SK-N-SH treated with all-trans-retinoic acid at 6 μM for 48 hours (cell line): Measurements from ENCODE around the gene EPM2A.

Experiments used
- ARNTL ChIP-seq: fragments of 450-650 bp; formaldehyde crosslinking; IDR thresholded peaks from 2 replicates; pipeline ENCODE4 v1.5.0; 2020; ENCODE audit warnings: low read depth, mild to moderate bottlenecking, moderate library complexity, borderline replicate concordance
- BACH2 ChIP-seq: fragments of 250-450 bp; sonication (Bioruptor Pico); IDR thresholded peaks from 2 replicates; pipeline ENCODE4 v1.9.0; 2021; ENCODE audit warnings: mild to moderate bottlenecking, borderline replicate concordance
- GLIS3 ChIP-seq: fragments of 250-450 bp; sonication (Bioruptor Pico); IDR thresholded peaks from 2 replicates; pipeline ENCODE4 v1.5.0; 2020; ENCODE audit warnings: mild to moderate bottlenecking, moderate library complexity
- ISL1 ChIP-seq: fragments of 250-450 bp; sonication (Bioruptor Pico); IDR thresholded peaks from 2 replicates; pipeline ENCODE4 v2.1.2; 2022; ENCODE audit warnings: mild to moderate bottlenecking, moderate library complexity
- POU6F1 ChIP-seq: fragments of 250-450 bp; sonication (Bioruptor Pico); IDR thresholded peaks from 2 replicates; pipeline ENCODE4 v1.8.0; 2021; ENCODE audit warnings: low read depth, mild to moderate bottlenecking, moderate library complexity, borderline replicate concordance
- RARB ChIP-seq: fragments of 250-450 bp; sonication (Bioruptor Pico); IDR thresholded peaks from 2 replicates; pipeline ENCODE4 v1.8.0; 2021; ENCODE audit warnings: mild to moderate bottlenecking, moderate library complexity
- TCF4 ChIP-seq: fragments of 250-450 bp; sonication (Bioruptor Pico); IDR thresholded peaks from 2 replicates; pipeline ENCODE4 v1.8.0; 2021; ENCODE audit warnings: mild to moderate bottlenecking, moderate library complexity, borderline replicate concordance
- TOX ChIP-seq: fragments of 250-450 bp; sonication (Bioruptor Pico); IDR thresholded peaks from 2 replicates; pipeline ENCODE4 v1.8.0; 2021; ENCODE audit warnings: mild to moderate bottlenecking, moderate library complexity, borderline replicate concordance
- ZFP3 ChIP-seq: fragments of 250-450 bp; sonication (Bioruptor Pico); IDR thresholded peaks from 2 replicates; pipeline ENCODE4 v1.5.0; 2020; ENCODE audit warnings: mild to moderate bottlenecking, moderate library complexity
- ZFP30 ChIP-seq: fragments of 450-650 bp; formaldehyde crosslinking; IDR thresholded peaks from 2 replicates; pipeline ENCODE4 v1.5.0; 2022; ENCODE audit warnings: mild to moderate bottlenecking, moderate library complexity
- ZNF565 ChIP-seq: fragments of 450-650 bp; formaldehyde crosslinking; conservative IDR thresholded peaks from 2 replicates; pipeline ENCODE4 v1.5.0; 2020; ENCODE audit warnings: low read depth, mild to moderate bottlenecking, moderate library complexity
- ZNF8 ChIP-seq: fragments of 450-650 bp; formaldehyde crosslinking; IDR thresholded peaks from 2 replicates; pipeline ENCODE4 v1.5.0; 2020; ENCODE audit warnings: mild to moderate bottlenecking, moderate library complexity
- TF ChIP-seq, protein P1 (sequence below): fragments of 250-450 bp; sonication (Bioruptor Pico); IDR thresholded peaks from 2 replicates; pipeline ENCODE4 v1.8.0; 2020; ENCODE audit warnings: mild to moderate bottlenecking, moderate library complexity, borderline replicate concordance
- TF ChIP-seq, protein P2 (sequence below): fragments of 250-450 bp; sonication (Bioruptor Pico); IDR thresholded peaks from 2 replicates; pipeline ENCODE4 v1.5.1; 2020; ENCODE audit warnings: low read depth, mild to moderate bottlenecking, moderate library complexity

DNA sequence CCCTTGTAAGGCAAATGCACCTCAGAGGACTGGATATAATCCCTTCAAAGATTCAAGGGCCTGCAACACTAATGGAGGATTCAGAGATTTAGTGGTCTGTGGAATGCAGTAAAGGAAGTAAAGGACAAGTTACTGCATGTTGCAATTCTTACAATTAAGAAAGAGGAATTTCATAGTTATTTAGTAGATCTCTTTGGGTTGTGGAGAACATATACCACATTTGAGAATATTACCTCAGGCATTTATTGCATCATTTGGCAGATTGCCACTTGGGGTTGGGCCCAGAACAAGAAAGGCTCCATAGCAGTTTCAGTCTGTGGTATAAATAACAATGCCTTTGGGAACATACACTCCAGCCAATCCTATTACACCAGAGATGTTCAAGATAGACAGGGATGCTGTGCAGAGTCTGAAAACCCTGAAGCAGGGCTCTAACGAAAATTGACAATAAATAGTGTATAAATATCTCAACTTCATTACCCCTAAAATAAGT, 20.9 kb upstream of the EPM2A start:
- TF ChIP-seq TCF4 (CRISPR knock-in tag) = 0 out of 2 replicates have a peak, but pooled peaks have one; percentile 41
- TF ChIP-seq TOX = no peak
- TF ChIP-seq, protein P1, sequence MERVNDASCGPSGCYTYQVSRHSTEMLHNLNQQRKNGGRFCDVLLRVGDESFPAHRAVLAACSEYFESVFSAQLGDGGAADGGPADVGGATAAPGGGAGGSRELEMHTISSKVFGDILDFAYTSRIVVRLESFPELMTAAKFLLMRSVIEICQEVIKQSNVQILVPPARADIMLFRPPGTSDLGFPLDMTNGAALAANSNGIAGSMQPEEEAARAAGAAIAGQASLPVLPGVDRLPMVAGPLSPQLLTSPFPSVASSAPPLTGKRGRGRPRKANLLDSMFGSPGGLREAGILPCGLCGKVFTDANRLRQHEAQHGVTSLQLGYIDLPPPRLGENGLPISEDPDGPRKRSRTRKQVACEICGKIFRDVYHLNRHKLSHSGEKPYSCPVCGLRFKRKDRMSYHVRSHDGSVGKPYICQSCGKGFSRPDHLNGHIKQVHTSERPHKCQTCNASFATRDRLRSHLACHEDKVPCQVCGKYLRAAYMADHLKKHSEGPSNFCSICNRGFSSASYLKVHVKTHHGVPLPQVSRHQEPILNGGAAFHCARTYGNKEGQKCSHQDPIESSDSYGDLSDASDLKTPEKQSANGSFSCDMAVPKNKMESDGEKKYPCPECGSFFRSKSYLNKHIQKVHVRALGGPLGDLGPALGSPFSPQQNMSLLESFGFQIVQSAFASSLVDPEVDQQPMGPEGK (CRISPR knock-in tag) = no peak
- no peak for TF ChIP-seq RARB
- TF ChIP-seq ZFP30 (CRISPR knock-in tag) = no peak
- no peak for TF ChIP-seq BACH2
- TF ChIP-seq, protein P2, sequence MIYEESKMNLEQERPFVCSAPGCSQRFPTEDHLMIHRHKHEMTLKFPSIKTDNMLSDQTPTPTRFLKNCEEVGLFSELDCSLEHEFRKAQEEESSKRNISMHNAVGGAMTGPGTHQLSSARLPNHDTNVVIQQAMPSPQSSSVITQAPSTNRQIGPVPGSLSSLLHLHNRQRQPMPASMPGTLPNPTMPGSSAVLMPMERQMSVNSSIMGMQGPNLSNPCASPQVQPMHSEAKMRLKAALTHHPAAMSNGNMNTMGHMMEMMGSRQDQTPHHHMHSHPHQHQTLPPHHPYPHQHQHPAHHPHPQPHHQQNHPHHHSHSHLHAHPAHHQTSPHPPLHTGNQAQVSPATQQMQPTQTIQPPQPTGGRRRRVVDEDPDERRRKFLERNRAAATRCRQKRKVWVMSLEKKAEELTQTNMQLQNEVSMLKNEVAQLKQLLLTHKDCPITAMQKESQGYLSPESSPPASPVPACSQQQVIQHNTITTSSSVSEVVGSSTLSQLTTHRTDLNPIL (CRISPR knock-in tag) = 0 out of 2 replicates have a peak, but pooled peaks have one; percentile 57
- no peak for TF ChIP-seq ZNF8 (CRISPR knock-in tag)
- no peak for TF ChIP-seq POU6F1 (CRISPR knock-in tag)
- no peak for TF ChIP-seq ZFP3 (CRISPR knock-in tag)
- TF ChIP-seq ZNF565 (CRISPR knock-in tag) = no peak
- peak; percentile 78 for TF ChIP-seq ISL1 (CRISPR knock-in tag)
- TF ChIP-seq ARNTL (CRISPR knock-in tag) = no peak
- TF ChIP-seq GLIS3 (CRISPR knock-in tag) = no peak
